ENCODE data around the gene AKTIP.

The AKTIP gene

DNA sequence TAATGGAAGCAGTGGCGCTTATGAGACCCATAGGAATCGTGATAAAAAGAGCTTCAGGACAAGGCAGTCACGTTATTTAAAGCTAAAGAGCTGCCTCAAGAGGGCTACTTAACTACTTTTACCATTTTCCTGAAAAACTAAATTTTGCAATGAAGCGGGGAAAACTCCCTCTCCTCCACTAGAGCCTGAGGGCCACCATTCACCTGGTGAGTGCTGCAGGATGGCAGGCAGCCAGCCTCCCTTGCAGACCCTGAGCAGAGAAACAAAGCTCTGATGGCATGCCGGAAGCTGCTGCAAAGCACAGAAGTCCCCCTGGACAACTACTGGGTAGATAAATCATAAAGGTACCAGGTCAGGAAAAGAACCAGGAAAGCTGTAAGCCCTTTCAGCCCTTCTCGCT, 8.4 kb downstream of the AKTIP start:
- Histone ChIP-seq H3K79me2 (ENCODE audit: control insufficient read depth, low read length) (no peaks in the 10 kb centered on the region), H3K27me3 (ENCODE audit: control insufficient read depth, low read length) (no peaks in the 10 kb centered on the region), H3F3A (ENCODE audit: control insufficient read depth, insufficient read depth) (no peaks in the 10 kb centered on the region), H4K20me1 (ENCODE audit: control insufficient read depth, insufficient read depth, low read depth, low read length) (no peaks in the 10 kb centered on the region), H3K4me3 (ENCODE audit: low read length) (no peak overlapping the region), H3K9me2 (replicated peaks; ENCODE audit: control insufficient read depth, low read length) (no peaks in the 10 kb centered on the region), H3K4me2 (ENCODE audit: low read length) (no peak overlapping the region), H3K36me3 (ENCODE audit: control insufficient read depth, low read length) (peaks cover 59% of the 10 kb centered on the region), H3K9me3 (ENCODE audit: control insufficient read depth, insufficient read depth, low read length) (no peaks in the 10 kb centered on the region), H3K27ac (ENCODE audit: low read depth, low read length) (no peak overlapping the region), H3K4me1 (ENCODE audit: control insufficient read depth, low read length) (no peaks in the 10 kb centered on the region)
- TF ChIP-seq, protein P1, sequence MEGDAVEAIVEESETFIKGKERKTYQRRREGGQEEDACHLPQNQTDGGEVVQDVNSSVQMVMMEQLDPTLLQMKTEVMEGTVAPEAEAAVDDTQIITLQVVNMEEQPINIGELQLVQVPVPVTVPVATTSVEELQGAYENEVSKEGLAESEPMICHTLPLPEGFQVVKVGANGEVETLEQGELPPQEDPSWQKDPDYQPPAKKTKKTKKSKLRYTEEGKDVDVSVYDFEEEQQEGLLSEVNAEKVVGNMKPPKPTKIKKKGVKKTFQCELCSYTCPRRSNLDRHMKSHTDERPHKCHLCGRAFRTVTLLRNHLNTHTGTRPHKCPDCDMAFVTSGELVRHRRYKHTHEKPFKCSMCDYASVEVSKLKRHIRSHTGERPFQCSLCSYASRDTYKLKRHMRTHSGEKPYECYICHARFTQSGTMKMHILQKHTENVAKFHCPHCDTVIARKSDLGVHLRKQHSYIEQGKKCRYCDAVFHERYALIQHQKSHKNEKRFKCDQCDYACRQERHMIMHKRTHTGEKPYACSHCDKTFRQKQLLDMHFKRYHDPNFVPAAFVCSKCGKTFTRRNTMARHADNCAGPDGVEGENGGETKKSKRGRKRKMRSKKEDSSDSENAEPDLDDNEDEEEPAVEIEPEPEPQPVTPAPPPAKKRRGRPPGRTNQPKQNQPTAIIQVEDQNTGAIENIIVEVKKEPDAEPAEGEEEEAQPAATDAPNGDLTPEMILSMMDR (IDR thresholded peaks at IDR 0.05; ENCODE audit: low read depth, low read length, poor library complexity, severe bottlenecking) = no peak
- TF ChIP-seq EZH2phosphoT487 (IDR thresholded peaks at IDR 0.05; ENCODE audit: borderline replicate concordance, low read length) = no peak

DNA sequence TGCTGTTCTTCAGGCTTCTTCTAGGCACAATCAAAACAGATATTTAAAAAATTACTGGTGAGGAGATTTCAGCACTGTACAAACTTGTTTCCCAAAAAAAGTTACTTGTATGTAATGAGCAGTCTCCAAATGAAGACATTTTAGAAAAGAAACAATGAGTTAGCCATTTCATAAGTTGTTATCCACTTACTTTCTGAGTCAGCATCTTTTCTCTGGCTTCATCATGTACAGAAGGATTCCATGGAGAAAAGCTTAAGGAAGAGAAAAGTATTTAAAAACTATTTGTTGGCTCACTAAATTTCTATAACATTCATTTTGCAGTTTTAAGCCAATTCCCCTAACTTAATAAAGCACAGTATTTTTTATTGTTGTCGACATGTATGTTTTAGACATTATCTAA, 10.5 kb downstream of the AKTIP start:
- no peaks in the 10 kb centered on the region for H3K4me1 ChIP-seq (ENCODE audit: control insufficient read depth, low read length)
- no peaks in the 10 kb centered on the region for H3F3A ChIP-seq (ENCODE audit: control insufficient read depth, insufficient read depth)
- no peak overlapping the region for H3K4me3 ChIP-seq (ENCODE audit: low read length)
- no peak overlapping the region for H3K4me2 ChIP-seq (ENCODE audit: low read length)
- no peaks in the 10 kb centered on the region for H3K27me3 ChIP-seq (ENCODE audit: control insufficient read depth, low read length)
- no peaks in the 10 kb centered on the region for H4K20me1 ChIP-seq (ENCODE audit: control insufficient read depth, insufficient read depth, low read depth, low read length)
- H3K36me3 ChIP-seq (ENCODE audit: control insufficient read depth, low read length) = peaks cover 59% of the 10 kb centered on the region
- TF ChIP-seq, protein P1 (IDR thresholded peaks at IDR 0.05; ENCODE audit: low read depth, low read length, poor library complexity, severe bottlenecking) = no peak
- TF ChIP-seq EZH2phosphoT487 (IDR thresholded peaks at IDR 0.05; ENCODE audit: borderline replicate concordance, low read length) = no peak
- no peaks in the 10 kb centered on the region for H3K79me2 ChIP-seq (ENCODE audit: control insufficient read depth, low read length)
- no peaks in the 10 kb centered on the region for H3K9me3 ChIP-seq (ENCODE audit: control insufficient read depth, insufficient read depth, low read length)
- no peak overlapping the region for H3K27ac ChIP-seq (ENCODE audit: low read depth, low read length)
- no peaks in the 10 kb centered on the region for H3K9me2 ChIP-seq (replicated peaks; ENCODE audit: control insufficient read depth, low read length)

DNA sequence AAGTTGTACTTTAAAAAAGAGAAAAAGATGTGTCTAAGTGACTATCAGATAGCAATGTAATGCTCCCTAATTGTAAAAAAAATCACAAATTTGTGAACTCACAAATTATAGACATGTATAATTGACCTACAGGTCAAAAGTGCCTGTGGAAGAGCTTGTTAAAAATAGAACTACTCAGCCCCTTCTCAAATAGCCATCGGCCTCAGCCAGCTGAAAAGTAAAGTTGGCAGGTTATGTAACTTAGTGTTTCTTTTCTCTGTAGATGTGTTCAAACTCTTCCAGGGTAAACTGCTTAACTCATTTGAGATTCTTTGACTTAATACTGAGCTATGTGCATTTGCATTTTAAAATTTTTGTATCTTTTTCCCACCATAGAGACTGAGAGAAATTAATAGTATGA, 13.3 kb downstream of the AKTIP start:
- Histone ChIP-seq H3K79me2 (ENCODE audit: control insufficient read depth, low read length) (no peaks in the 10 kb centered on the region), H3K36me3 (ENCODE audit: control insufficient read depth, low read length) (peaks cover 69% of the 10 kb centered on the region), H4K20me1 (ENCODE audit: control insufficient read depth, insufficient read depth, low read depth, low read length) (no peaks in the 10 kb centered on the region), H3K27me3 (ENCODE audit: control insufficient read depth, low read length) (no peaks in the 10 kb centered on the region), H3F3A (ENCODE audit: control insufficient read depth, insufficient read depth) (no peaks in the 10 kb centered on the region), H3K4me1 (ENCODE audit: control insufficient read depth, low read length) (no peaks in the 10 kb centered on the region), H3K4me3 (ENCODE audit: low read length) (no peak overlapping the region), H3K4me2 (ENCODE audit: low read length) (no peak overlapping the region), H3K9me3 (ENCODE audit: control insufficient read depth, insufficient read depth, low read length) (peaks cover 6% of the 10 kb centered on the region; the same call in 1 of the 2 replicates), H3K9me2 (replicated peaks; ENCODE audit: control insufficient read depth, low read length) (no peaks in the 10 kb centered on the region), H3K27ac (ENCODE audit: low read depth, low read length) (no peak overlapping the region)
- TF ChIP-seq EZH2phosphoT487 (IDR thresholded peaks at IDR 0.05; ENCODE audit: borderline replicate concordance, low read length) = no peak
- TF ChIP-seq, protein P1 (IDR thresholded peaks at IDR 0.05; ENCODE audit: low read depth, low read length, poor library complexity, severe bottlenecking) = no peak

Data from DOHH2 (cell line).